Nephron (organoid): Measurements from ENCODE around the gene PAPPA.

Experiments
- H3K27ac Mint-ChIP-seq, 3 experiments: 2 replicates each; pipeline ENCODE4 v1.8.0; 2020; ENCODE audit warnings: mixed read lengths in 3 of 3, mild to moderate bottlenecking in 2 of 3, moderate library complexity in 1 of 3
- H3K27me3 Mint-ChIP-seq: 2 replicates; pipeline ENCODE4 v1.8.0; 2021; ENCODE audit warnings: low read depth, mild to moderate bottlenecking, moderate library complexity, mixed read lengths
- H3K36me3 Mint-ChIP-seq: 2 replicates; pipeline ENCODE4 v1.8.0; 2020; ENCODE audit warnings: low read depth, mixed read lengths
- H3K4me1 Mint-ChIP-seq: 2 replicates; pipeline ENCODE4 v1.8.0; 2020; ENCODE audit warnings: mixed read lengths
- H3K4me3 Mint-ChIP-seq, 3 experiments: 2 replicates each; pipeline ENCODE4 v1.8.0; 2020; ENCODE audit warnings: mild to moderate bottlenecking in 3 of 3, mixed read lengths in 3 of 3, moderate library complexity in 2 of 3
- H3K9me3 Mint-ChIP-seq: 2 replicates; pipeline ENCODE4 v1.8.0; 2020; ENCODE audit warnings: mixed read lengths
- CTCF ChIP-seq, 3 experiments: fragments of 200-600 bp; sonication (generic); IDR thresholded peaks; one replicate each; pipeline ENCODE4 v1.5.0; 2021; ENCODE audit warnings: antibody characterized with exemption in 3 of 3; ENCODE audit not compliant: unreplicated experiment in 3 of 3

Gene PAPPA

DNA sequence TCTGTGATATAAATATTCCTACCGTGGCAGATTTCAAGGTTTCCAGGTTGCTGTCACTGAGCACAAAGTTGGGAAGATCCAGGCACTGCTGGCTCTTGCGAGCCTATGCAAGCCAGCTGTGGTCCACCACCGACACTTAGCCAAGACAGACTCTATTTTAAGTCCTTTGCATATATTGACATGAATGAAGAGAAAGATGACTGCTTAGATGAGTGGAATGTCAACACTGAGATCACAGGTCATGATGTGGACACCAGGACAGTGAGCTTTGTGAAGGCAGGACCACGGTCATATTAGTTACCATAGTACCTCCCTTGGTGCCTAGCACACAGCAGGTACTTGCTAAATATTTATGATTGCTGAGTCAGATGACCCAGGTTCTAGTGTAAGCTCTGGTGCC, 217.0 kb downstream of the PAPPA start:
- Mint-ChIP-seq H3K9me3 (no peaks in the 10 kb centered on the region), H3K4me3 (no peak overlapping the region), H3K27ac (peak overlapping the region in 1 of 3 experiments; percentile 12), H3K27me3 (peaks cover 7% of the 10 kb centered on the region), H3K36me3 (peaks cover 16% of the 10 kb centered on the region), H3K4me1 (peaks cover 17% of the 10 kb centered on the region)
- TF ChIP-seq CTCF (IDR thresholded peaks at IDR 0.05; ENCODE audit: unreplicated experiment in 3 of 3), result no peak

DNA sequence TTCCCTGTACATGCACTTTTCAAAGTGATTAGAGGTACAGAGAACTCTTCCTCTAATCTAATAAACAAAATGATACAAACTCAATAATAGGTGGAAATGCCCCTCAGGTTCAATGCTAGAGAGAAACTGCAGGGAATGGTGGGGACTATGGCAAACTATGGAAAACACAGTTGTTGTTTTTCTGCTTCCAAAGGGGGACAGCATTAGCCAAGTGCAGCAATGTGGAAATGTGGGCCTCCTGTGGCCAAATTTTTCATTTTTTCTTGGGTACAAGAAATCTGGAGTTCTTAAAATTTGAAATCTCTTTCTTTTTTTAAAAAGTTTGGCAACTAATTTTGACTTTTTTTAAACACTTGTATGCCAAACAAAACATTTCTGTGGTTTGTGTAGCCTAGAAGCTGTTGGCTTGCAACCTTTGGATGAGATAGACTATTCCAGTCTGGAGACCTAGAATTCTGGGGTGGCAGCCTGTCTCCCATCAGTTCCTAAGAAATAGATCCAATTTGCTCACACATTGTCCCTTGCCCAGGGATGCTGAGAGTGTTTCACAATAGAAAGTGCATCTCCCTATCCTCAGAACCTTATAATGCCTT, 218.6 kb downstream of the PAPPA start:
- Mint-ChIP-seq H3K27ac (no peak overlapping the region), H3K4me1 (peaks cover 17% of the 10 kb centered on the region), H3K27me3 (peaks cover 7% of the 10 kb centered on the region), H3K36me3 (peaks cover 16% of the 10 kb centered on the region), H3K4me3 (no peak overlapping the region), H3K9me3 (no peaks in the 10 kb centered on the region)
- TF ChIP-seq CTCF (IDR thresholded peaks at IDR 0.05; ENCODE audit: unreplicated experiment in 3 of 3), result no peak

GRCh38 chr9:116372786-116373185, 219.2 kb downstream of the PAPPA start:
- Mint-ChIP-seq H3K4me1 (peaks cover 17% of the 10 kb centered on the region), H3K36me3 (peaks cover 13% of the 10 kb centered on the region), H3K27me3 (peaks cover 10% of the 10 kb centered on the region), H3K4me3 (no peak overlapping the region), H3K27ac (no peak overlapping the region), H3K9me3 (no peaks in the 10 kb centered on the region)
- TF ChIP-seq CTCF (IDR thresholded peaks at IDR 0.05; ENCODE audit: unreplicated experiment in 3 of 3), result no peak

- no peaks in the 10 kb centered on the region for H3K4me1 Mint-ChIP-seq
- peaks cover 6% of the 10 kb centered on the region for H3K27me3 Mint-ChIP-seq
- no peak for TF ChIP-seq CTCF (IDR thresholded peaks at IDR 0.05; ENCODE audit: unreplicated experiment in 3 of 3)
- H3K27ac Mint-ChIP-seq, result no peak overlapping the region
- no peaks in the 10 kb centered on the region for H3K9me3 Mint-ChIP-seq
- H3K36me3 Mint-ChIP-seq, result peaks cover 13% of the 10 kb centered on the region
- H3K4me3 Mint-ChIP-seq, result no peak overlapping the region
Measured at GRCh38 chr9:116377179-116377798, 223.7 kb downstream of the PAPPA start.

- no peaks in the 10 kb centered on the region for H3K4me1 Mint-ChIP-seq
- no peak overlapping the region for H3K4me3 Mint-ChIP-seq
- H3K36me3 Mint-ChIP-seq, result peaks cover 7% of the 10 kb centered on the region
- H3K27me3 Mint-ChIP-seq, result peaks cover 17% of the 10 kb centered on the region
- TF ChIP-seq CTCF (IDR thresholded peaks at IDR 0.05; ENCODE audit: unreplicated experiment in 3 of 3), result no peak
- no peaks in the 10 kb centered on the region for H3K9me3 Mint-ChIP-seq
- H3K27ac Mint-ChIP-seq, result no peak overlapping the region
Measured at GRCh38 chr9:116378873-116379272, 225.3 kb downstream of the PAPPA start.

GRCh38 chr9:116379821-116380220, 226.2 kb downstream of the PAPPA start:
- TF ChIP-seq CTCF (IDR thresholded peaks at IDR 0.05; ENCODE audit: unreplicated experiment in 3 of 3), result no peak
- Mint-ChIP-seq H3K4me1 (no peaks in the 10 kb centered on the region), H3K36me3 (peaks cover 4% of the 10 kb centered on the region), H3K9me3 (no peaks in the 10 kb centered on the region), H3K27me3 (peaks cover 17% of the 10 kb centered on the region), H3K4me3 (no peak overlapping the region), H3K27ac (no peak overlapping the region)
